ENCODE data around the gene GGTLC2.
"Not testable (repeated sequence)": the region's sequence is repeated elsewhere in the genome, so short reads cannot be mapped to it uniquely, and the experiment has no call there.

GRCh38 chr22:22632226-22632625, 12.2 kb upstream of the GGTLC2 start:
- TF ChIP-seq CTCF (IDR thresholded peaks at IDR 0.05; ENCODE audit: poor library complexity, severe bottlenecking); MXI1 (conservative IDR thresholded peaks at IDR 0.05; ENCODE audit: poor library complexity, severe bottlenecking): not testable (repeated sequence)

Data from neural cell (in vitro differentiated cells).